ENCODE measurements around the gene VPS16.

VPS16 gene

GRCh38 chr20:2815242-2815900 lies 25.2 kb upstream of the VPS16 start (continued):
- TF ChIP-seq POU6F1 (CRISPR knock-in tag; IDR thresholded peaks at IDR 0.05; ENCODE audit: borderline replicate concordance, low read depth) (no peak), CSRNP3 (CRISPR knock-in tag; IDR thresholded peaks at IDR 0.05) (no peak), ZFP3 (CRISPR knock-in tag; IDR thresholded peaks at IDR 0.05) (no peak), TCF4 (CRISPR knock-in tag; IDR thresholded peaks at IDR 0.05; ENCODE audit: borderline replicate concordance) (no peak), CREB5 (CRISPR knock-in tag; IDR thresholded peaks at IDR 0.05; ENCODE audit: low read depth) (no peak), ZNF70 (CRISPR knock-in tag; IDR thresholded peaks at IDR 0.05) (no peak), BACH2 (CRISPR knock-in tag; IDR thresholded peaks at IDR 0.05; ENCODE audit: borderline replicate concordance) (no peak), ZNF565 (CRISPR knock-in tag; conservative IDR thresholded peaks at IDR 0.05; ENCODE audit: low read depth) (no peak), ESRRG (CRISPR knock-in tag; IDR thresholded peaks at IDR 0.05) (no peak)

GRCh38 chr20:2816030-2816582 lies 24.4 kb upstream of the VPS16 start, which contains the start of gene TMEM239:
Gene TMEM239 (plus strand): TSS chr20:2816364. CDS start chr20:2816555, 191 bp downstream.
- no peak for TF ChIP-seq TCF4 (CRISPR knock-in tag; IDR thresholded peaks at IDR 0.05; ENCODE audit: borderline replicate concordance)
- no peak for TF ChIP-seq TOX (CRISPR knock-in tag; IDR thresholded peaks at IDR 0.05; ENCODE audit: borderline replicate concordance)
- no peak for TF ChIP-seq ZFP3 (CRISPR knock-in tag; IDR thresholded peaks at IDR 0.05)
- TF ChIP-seq ZNF8 (CRISPR knock-in tag; IDR thresholded peaks at IDR 0.05) = no peak
- no peak for TF ChIP-seq ZC3H10 (CRISPR knock-in tag; IDR thresholded peaks at IDR 0.05)
- no peak for TF ChIP-seq POU6F1 (CRISPR knock-in tag; IDR thresholded peaks at IDR 0.05; ENCODE audit: borderline replicate concordance, low read depth)
- no peak for TF ChIP-seq TSHZ2 (CRISPR knock-in tag; IDR thresholded peaks at IDR 0.05)
- ATAC-seq = no peak

GRCh38 chr20:2816583-2817340 lies 23.8 kb upstream of the VPS16 start:
- TF ChIP-seq BACH2 (CRISPR knock-in tag; IDR thresholded peaks at IDR 0.05; ENCODE audit: borderline replicate concordance) = no peak
- TF ChIP-seq RARB (CRISPR knock-in tag; IDR thresholded peaks at IDR 0.05) = no peak
- no peak for TF ChIP-seq ZNF70 (CRISPR knock-in tag; IDR thresholded peaks at IDR 0.05)
- no peak for ATAC-seq

GRCh38 chr20:2817341-2817726 lies 23.2 kb upstream of the VPS16 start:
- no peak for ATAC-seq
- TF ChIP-seq ZNF70 (CRISPR knock-in tag; IDR thresholded peaks at IDR 0.05) (no peak), GLIS3 (CRISPR knock-in tag; IDR thresholded peaks at IDR 0.05) (no peak), ZFP3 (CRISPR knock-in tag; IDR thresholded peaks at IDR 0.05) (no peak), PATZ1 (CRISPR knock-in tag; IDR thresholded peaks at IDR 0.05; ENCODE audit: borderline replicate concordance) (no peak), PPARA (CRISPR knock-in tag; IDR thresholded peaks at IDR 0.05; ENCODE audit: borderline replicate concordance) (no peak), ISL1 (CRISPR knock-in tag; IDR thresholded peaks at IDR 0.05) (no peak), TSHZ2 (CRISPR knock-in tag; IDR thresholded peaks at IDR 0.05) (no peak), TCF4 (CRISPR knock-in tag; IDR thresholded peaks at IDR 0.05; ENCODE audit: borderline replicate concordance) (no peak), RARB (CRISPR knock-in tag; IDR thresholded peaks at IDR 0.05) (no peak), BACH2 (CRISPR knock-in tag; IDR thresholded peaks at IDR 0.05; ENCODE audit: borderline replicate concordance) (no peak), ZC3H10 (CRISPR knock-in tag; IDR thresholded peaks at IDR 0.05) (no peak), TOX (CRISPR knock-in tag; IDR thresholded peaks at IDR 0.05; ENCODE audit: borderline replicate concordance) (no peak)

All from SK-N-SH treated with all-trans-retinoic acid at 6 μM for 48 hours (cell line).